Heart left ventricle (tissue), 13 donors: Measurements from ENCODE around the gene PRKAG2.

Experiments used
- POLR2A ChIP-seq, 2 donors: fragments of 450-650 bp; IDR thresholded peaks; one replicate each; pipeline ENCODE4 v1.6.1; 2017; ENCODE audit warnings: antibody characterized with exemption in 2 of 2, mild to moderate bottlenecking in 2 of 2, moderate library complexity in 2 of 2
- TF ChIP-seq, protein P1 (sequence below), 12 donors: fragments of 200-600 bp; sonication (generic) in 4 of 12; IDR thresholded peaks; one replicate each; pipeline versions ENCODE4 v1.5.0 to v1.8.0; 2018 to 2022; ENCODE audit warnings: antibody characterized with exemption in 12 of 12, mild to moderate bottlenecking in 5 of 12
- donor health status: ischemic (EF 13 %, LVEDD 7.1; RV severe dilation, severe dysfunction).
- donor health status: DM: no; HTN: yes; CAD: no.
- donor health status: DM: no; HTN: no; CAD: no.
- donor health status: ischemic (EF 25% LVEDD 6.9; RV normal size, moderate dysfunction).
- donor health status: ischemic (EF 25% LVEDD 5.7; RV mildly dilated, moderate dysfunction).
- donor health status: ischemic (EF 35%, LVEDD 5.7; RV mildly dilated, moderate dysfunction).
- donor health status: nonischemic (EF 11% LVEDD 7.7; RV severe dilation, severe dysfunction).
- donor health status: DM: yes; HTN: yes; CAD: no.
- donor health status: PGD.
- donor health status: ischemic (EF 29% LVEDD 5.4; RV normal size, mild dysfunction).
- donor health status: nonischemic (EF 23%, LVEDD 6.1; RV moderate dilation, normal function).

DNA sequence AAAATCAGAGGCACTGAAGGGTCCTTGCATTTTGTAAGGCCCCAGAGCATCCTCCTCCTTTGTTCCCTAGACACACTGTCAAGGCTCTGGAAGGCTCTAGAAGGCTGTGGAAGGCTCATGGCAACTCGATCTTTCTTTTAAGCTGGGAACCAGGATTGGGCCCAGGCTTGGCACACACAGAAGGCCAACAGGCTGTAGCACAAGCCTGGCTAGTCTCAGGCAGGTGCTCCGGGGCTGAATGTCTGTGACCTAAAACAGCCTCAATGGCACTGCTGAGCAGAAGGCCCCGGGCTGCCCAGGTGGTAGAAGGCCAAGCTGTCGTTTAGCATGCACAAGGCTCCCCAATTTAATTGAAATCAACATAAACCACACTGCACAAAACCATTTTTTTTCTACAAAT, 55.7 kb downstream of the PRKAG2 start:
- TF ChIP-seq, protein P1, sequence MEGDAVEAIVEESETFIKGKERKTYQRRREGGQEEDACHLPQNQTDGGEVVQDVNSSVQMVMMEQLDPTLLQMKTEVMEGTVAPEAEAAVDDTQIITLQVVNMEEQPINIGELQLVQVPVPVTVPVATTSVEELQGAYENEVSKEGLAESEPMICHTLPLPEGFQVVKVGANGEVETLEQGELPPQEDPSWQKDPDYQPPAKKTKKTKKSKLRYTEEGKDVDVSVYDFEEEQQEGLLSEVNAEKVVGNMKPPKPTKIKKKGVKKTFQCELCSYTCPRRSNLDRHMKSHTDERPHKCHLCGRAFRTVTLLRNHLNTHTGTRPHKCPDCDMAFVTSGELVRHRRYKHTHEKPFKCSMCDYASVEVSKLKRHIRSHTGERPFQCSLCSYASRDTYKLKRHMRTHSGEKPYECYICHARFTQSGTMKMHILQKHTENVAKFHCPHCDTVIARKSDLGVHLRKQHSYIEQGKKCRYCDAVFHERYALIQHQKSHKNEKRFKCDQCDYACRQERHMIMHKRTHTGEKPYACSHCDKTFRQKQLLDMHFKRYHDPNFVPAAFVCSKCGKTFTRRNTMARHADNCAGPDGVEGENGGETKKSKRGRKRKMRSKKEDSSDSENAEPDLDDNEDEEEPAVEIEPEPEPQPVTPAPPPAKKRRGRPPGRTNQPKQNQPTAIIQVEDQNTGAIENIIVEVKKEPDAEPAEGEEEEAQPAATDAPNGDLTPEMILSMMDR (IDR thresholded peaks at IDR 0.05): no peak
- TF ChIP-seq POLR2A (IDR thresholded peaks at IDR 0.05): no peak
